ENCODE results near the gene XRN2. TPM values are rescaled to one million over a fixed set of nuclear protein-coding genes. Genes with fewer than 3 reads are reported as not detected.

Gene XRN2
- polyA plus RNA-seq, 3 donors: 104 to 114 (median 112) TPM

DNA sequence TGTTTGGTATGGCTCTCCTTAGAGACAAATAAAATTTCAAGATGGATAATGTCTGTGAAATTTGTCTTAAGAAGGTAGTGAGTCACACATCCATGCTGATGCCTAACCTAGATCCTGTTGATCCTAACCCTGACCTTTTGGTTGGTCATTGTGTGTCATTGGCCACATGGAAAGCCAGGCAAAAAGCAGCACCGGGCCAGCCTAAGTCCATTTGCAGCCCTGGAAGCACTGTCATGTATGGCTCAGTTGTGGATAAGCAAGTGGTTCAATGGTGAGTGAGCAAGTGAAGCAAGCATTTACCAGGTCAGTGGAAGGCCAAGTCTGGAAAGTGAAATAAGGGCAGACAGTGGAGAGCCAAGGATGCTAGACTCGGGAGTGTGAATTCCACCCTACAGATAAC is 12.1 kb upstream of the XRN2 start:
- no peak for DNase-seq (ENCODE audit: low read depth in 3 of 3, low spot score in 2 of 3)

- DNase-seq (ENCODE audit: low read depth in 3 of 3, low spot score in 2 of 3): no peak
Measured at GRCh38 chr20:21294755-21295154, 8.4 kb upstream of the XRN2 start.

GRCh38 chr20:21301940-21302663 is 1.0 kb upstream of the XRN2 start:
- peak in 1 of 3 donors; percentile 25 for DNase-seq (ENCODE audit: low read depth in 3 of 3, low spot score in 2 of 3)

GRCh38 chr20:21302664-21303060 is 469 bp upstream of the XRN2 start:
- peak in 1 of 3 donors; percentile 39 for DNase-seq (ENCODE audit: low read depth in 3 of 3, low spot score in 2 of 3)

- DNase-seq (ENCODE audit: low read depth in 3 of 3, low spot score in 2 of 3): no peak
Measured at GRCh38 chr20:21303872-21304586, 898 bp downstream of the XRN2 start.

DNA sequence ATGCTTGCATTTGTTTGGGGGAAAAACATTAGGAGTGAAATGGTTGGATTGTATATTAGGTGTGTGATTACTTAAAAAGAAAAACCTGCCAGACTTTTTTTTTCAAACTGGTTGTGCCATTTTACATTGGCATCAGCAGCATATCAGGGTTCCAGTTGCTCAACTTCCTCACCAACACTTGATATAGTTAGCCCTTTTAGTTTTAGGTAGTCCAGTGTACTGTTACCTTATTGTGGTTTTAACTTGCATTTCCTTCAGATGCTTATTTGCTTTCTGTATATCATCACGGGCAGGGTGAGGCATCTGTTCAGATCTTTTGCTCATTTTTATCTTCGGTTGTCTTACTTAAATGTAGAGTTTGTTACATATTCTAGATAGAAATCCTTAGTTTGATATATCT is 5.2 kb downstream of the XRN2 start:
- DNase-seq (ENCODE audit: low read depth in 3 of 3, low spot score in 2 of 3): no peak

DNA sequence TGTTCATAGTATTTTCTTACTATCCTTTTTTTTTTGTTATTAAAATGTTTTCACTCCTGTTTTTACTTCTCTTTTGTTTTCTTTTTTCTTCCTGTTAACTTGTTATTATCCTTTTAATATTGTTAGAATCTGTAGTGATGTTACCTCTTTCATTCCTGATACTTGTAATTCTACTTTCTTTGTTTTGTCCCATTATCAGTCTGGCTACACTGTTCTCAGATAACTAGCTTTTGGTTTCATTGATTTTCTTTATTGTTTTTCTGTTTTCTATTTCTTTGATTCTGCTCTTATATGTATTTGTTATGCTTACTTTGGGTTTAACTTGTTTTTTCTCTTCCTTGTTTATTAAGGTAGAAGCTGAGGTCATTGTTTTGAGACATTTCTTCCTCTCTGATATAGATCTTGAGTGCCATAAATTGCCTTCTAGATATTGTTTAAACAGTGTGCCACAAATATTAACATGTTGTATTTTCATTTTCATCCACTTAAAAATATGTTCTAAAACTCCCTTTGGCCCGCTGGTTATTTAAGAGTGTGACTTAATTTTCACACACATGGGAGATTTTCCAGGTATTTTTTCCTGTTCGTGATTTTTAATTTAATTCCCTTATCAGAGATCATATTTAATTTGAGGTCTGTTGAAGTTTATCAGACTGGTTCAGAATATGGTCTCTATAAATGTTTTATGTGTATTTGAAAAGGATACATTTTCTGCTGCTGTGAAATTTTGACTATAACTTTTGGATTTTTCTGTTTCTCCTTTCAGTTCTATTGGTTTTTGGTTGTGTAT is 6.7 kb downstream of the XRN2 start:
- DNase-seq (ENCODE audit: low read depth in 3 of 3, low spot score in 2 of 3): no peak

- DNase-seq (ENCODE audit: low read depth in 3 of 3, low spot score in 2 of 3): no peak
Measured at GRCh38 chr20:21312813-21313474, 9.8 kb downstream of the XRN2 start.

- no peak for DNase-seq (ENCODE audit: low read depth in 3 of 3, low spot score in 2 of 3)
Measured at GRCh38 chr20:21315138-21315537, 12.0 kb downstream of the XRN2 start.

GRCh38 chr20:21322083-21322710 is 19.1 kb downstream of the XRN2 start:
- DNase-seq (ENCODE audit: low read depth in 3 of 3, low spot score in 2 of 3): no peak

DNA sequence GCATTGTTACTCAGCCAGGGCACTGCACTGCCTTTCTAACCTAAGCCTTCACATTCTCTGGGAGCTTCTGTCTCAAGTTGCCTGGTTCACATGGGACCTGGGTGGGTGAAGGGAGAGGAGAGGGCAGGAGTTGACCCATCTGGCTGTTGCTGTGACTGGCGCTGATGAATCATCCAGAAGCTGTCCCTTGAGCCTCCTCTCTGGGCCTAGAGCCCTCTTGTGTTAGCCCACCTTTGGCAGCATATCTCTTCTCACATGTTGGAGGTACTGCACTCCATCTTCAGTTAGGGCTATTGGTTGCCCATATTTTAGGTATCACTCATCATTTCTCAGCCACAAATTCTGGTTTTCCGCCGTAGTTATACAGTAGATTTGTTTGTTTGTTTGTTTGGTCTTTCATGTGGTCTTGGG is 19.8 kb downstream of the XRN2 start:
- DNase-seq (ENCODE audit: low read depth in 3 of 3, low spot score in 2 of 3): no peak

DNA sequence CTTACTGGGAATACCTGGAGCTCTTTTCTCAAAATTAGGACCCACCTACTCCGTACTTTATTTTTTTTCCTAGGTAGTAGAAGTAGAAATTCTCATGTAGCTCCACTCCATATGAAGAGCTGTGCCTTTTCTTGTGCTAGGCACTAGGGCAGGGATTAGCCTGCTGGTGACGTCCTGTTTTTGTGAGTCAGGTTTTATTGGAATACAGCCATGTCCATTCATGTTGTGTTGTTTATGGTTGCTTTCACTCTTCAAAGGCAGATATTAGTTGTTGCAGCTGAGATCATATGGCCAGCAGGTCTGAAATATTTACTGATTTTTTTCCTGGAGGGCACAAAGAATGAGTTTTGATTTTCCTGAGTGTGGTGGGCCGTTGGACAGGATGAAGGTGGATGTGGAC is 20.5 kb downstream of the XRN2 start:
- no peak for DNase-seq (ENCODE audit: low read depth in 3 of 3, low spot score in 2 of 3)

DNA sequence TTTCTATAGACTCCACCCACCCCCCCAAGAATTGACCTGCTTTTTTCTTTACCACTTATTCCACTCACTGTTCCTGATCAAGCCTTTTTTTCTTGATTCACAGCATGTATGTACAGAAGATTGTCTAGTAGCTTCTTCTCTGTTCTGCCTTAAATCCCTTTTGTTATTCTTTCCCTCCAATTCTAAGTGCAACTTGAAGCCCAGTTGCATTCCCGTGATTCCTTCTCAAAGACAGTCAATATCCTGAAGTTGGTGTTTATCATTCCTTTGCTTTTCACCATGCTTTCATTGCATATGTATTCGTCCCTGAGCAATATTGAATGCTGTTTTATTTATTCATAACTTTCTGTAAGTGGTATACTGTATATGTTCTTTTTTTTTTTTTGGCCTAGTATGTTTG is 21.0 kb downstream of the XRN2 start:
- DNase-seq (ENCODE audit: low read depth in 3 of 3, low spot score in 2 of 3): no peak

GRCh38 chr20:21325296-21325695 is 22.2 kb downstream of the XRN2 start:
- DNase-seq (ENCODE audit: low read depth in 3 of 3, low spot score in 2 of 3): no peak

- no peak for DNase-seq (ENCODE audit: low read depth in 3 of 3, low spot score in 2 of 3)
Measured at GRCh38 chr20:21326700-21327099, 23.6 kb downstream of the XRN2 start.

GRCh38 chr20:21336455-21337151 is 33.5 kb downstream of the XRN2 start:
- DNase-seq (ENCODE audit: low read depth in 3 of 3, low spot score in 2 of 3): no peak

GRCh38 chr20:21338291-21338690 is 35.2 kb downstream of the XRN2 start:
- DNase-seq (ENCODE audit: low read depth in 3 of 3, low spot score in 2 of 3): no peak

DNA sequence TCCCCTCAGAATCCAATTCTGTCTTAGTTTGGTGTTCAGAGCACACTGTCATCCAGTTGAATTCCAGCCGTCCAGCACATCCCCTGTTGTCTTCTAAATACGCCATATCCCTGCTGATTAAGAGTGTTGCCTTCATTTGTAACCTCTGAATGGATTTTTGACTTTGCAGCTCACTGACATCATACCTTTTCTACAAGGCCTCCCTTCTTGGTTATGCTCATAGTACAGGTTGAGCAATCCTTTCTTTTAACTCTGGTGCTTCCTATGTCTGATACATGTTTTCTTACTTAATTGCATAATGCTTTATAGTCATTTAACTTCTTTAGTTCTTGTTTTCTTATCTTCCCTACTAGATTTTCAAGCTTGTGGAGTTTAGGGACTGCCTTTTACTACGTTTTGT is 36.4 kb downstream of the XRN2 start:
- DNase-seq (ENCODE audit: low read depth in 3 of 3, low spot score in 2 of 3): no peak

DNA sequence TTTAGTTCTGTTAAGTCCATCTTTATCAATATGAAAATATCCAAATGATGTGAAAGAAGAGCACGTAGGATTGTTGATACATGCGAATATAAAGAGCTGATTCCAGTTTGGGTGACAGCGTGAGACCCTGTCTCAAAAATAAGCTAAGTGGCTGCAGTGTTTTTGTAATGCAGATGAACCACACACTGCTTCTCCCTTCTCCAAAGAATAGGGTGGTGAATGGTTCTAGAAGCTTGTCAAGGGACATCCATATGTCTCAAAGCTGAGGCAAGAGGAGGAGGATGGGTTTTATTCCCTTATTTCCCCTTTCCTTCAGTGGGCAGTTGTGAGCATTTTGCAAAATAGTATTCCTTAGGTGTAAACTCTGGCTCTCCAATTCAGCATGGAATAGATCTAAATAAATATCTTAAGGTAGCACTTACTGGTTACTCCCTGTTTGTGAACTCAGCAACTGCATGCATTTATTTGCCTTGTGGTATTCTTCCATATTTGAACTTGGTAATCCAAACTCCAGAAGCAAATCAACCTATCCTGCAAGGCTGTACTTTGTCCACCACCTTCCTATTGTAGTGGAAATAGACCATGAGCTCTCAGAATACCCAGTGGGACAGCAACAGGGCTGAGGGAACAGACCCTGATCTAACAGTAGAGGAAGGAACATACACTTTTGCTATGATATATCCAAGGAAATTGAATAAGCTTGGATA is 38.0 kb downstream of the XRN2 start:
- DNase-seq (ENCODE audit: low read depth in 3 of 3, low spot score in 2 of 3): no peak
